Endothelial cell of umbilical vein (primary cell): Measurements from ENCODE around the gene PTPRO.
"Not testable (repeated sequence)": the region's sequence is repeated elsewhere in the genome, so short reads cannot be mapped to it uniquely, and the experiment has no call there.

Experiments used
- CTCF ChIP-seq, 2 donors: IDR thresholded peaks; 1 replicate in 1 of 2; 2 replicates in 1 of 2; pipeline ENCODE4 v1.5.1; 2011; ENCODE audit warnings: low read length in 2 of 2, mild to moderate bottlenecking in 2 of 2, moderate library complexity in 2 of 2, control low read depth in 1 of 2, inconsistent platforms in 1 of 2, low read depth in 1 of 2; ENCODE audit not compliant: insufficient read depth in 1 of 2; ENCODE audit errors: extremely low read depth in 1 of 2
- EZH2 ChIP-seq: IDR thresholded peaks from 2 replicates; pipeline ENCODE4 v1.6.1; 2012; ENCODE audit warnings: borderline replicate concordance, low read depth, mild to moderate bottlenecking, moderate library complexity, low read length, inconsistent platforms; ENCODE audit not compliant: severe bottlenecking
- MAX ChIP-seq: IDR thresholded peaks from 2 replicates; pipeline ENCODE4 v1.6.1; 2011; ENCODE audit not compliant: insufficient read depth, insufficient read length
- POLR2A ChIP-seq: IDR thresholded peaks from 2 replicates; pipeline ENCODE4 v1.6.1; 2012; ENCODE audit warnings: low read depth, mild to moderate bottlenecking, control low read depth, low read length

GRCh38 chr12:15616495-15616894 lies 294.2 kb downstream of the PTPRO start:
- not testable (repeated sequence) for TF ChIP-seq POLR2A; CTCF (IDR thresholded peaks at IDR 0.05; ENCODE audit: extremely low read depth in 1 of 2, insufficient read depth in 1 of 2, low read depth in 1 of 2, low read length in 2 of 2); EZH2; MAX
